Measurements from ENCODE around the gene SLC4A8.
A peak's percentile ranks its signal among the peaks of the same experiment; 100 is the strongest.

SLC4A8 gene

GRCh38 chr12:51525518-51525917 is 100.9 kb downstream of the SLC4A8 start:
- no peak for DNase-seq (ENCODE audit: low read depth in 2 of 2)

DNA sequence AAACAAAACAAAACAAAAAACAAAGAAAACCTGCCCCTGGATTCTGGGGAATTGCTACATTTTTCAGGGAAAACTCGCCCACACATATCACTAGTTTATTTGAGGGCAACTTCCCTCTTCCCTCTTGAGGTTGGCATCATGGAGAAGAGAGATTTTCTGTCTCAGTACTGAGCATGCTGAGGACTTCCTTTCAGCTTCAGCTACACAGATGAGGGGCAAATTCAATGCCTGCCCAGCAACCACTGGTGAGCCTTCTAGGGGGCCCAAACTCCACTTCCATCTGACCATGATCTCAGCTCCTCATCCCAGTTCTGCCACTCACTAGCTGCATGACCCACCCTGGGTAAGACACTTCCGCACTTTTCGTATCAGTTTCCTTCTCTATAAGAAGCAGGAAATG is 103.3 kb downstream of the SLC4A8 start:
- no peak for DNase-seq (ENCODE audit: low read depth in 2 of 2)

GRCh38 chr12:51528852-51529650 is 104.4 kb downstream of the SLC4A8 start:
- no peak for DNase-seq (ENCODE audit: low read depth in 2 of 2)

DNA sequence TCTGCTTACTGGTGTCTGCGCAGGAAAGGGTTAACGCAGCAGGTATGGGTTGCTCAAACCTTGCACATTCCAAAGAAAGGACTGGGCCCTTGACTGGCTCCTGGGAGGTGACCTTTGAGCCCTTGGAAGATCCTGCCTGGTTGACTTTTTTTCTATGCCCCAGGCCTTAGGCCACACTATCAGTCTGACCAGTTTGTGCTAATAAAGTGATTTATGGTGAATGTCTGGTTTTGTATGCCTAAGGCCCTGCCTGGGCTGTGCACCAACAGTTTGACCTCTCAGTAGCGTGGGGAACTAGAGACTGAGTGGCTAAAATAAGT is 105.0 kb downstream of the SLC4A8 start:
- no peak for DNase-seq (ENCODE audit: low read depth in 2 of 2)

GRCh38 chr12:51530208-51530607 is 105.6 kb downstream of the SLC4A8 start:
- DNase-seq (ENCODE audit: low read depth in 2 of 2), result no peak

DNA sequence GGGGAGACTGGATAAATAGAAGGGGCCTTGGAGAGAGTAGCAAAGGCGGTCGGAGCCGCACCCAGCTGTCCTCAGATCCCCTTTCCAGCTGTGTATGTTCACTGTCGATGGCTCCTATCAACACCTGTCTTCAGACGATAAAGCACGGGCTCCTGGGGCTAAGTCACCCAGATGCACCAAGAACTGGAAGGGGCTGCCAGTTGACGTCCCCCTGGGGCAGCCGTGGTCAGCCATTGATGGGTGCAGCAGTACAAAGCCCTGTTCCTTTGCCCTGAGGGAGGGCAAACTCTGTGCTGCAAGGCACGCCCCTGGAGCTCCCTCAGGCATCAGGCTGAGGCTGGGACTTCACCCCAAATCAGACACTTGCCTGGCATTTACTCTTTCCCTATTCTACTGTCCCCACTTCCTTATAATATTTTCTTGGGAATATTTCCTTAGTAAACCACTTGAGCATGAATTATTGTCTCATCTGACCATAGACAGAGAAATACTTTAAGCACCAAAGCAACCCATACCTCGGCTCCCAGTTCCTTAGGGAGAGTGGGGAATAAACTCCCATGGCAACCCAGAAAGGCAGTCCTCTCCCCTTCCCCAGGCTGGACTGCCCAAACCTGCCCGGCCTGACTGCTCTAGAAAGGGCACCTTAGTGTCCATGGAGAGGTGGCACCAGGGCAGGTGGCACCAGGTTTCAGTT is 106.8 kb downstream of the SLC4A8 start:
- DNase-seq (ENCODE audit: low read depth in 2 of 2), result no peak

- peak; percentile 44 to 58 for DNase-seq (ENCODE audit: low read depth in 2 of 2)
These were observed 107.4 kb downstream of the SLC4A8 start for GRCh38 chr12:51531978-51532497.

DNA sequence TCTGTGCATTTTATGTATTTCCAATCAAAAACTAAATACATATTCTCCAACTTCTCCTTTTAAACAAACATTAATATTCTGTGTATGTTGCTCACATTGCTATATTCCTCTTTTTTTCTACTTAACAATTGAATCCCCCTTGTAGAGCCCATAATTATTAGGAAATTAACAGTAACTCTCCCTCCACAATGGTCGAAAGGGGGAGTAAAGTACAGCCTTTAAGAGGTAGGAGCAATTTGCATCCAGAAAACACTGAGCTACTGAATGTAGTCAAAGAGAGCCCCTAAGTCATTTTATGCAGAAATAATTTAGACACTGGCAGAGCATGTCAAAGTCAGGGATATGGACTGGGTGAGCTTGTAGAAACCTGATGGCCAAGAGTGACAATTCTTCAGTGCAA is 109.2 kb downstream of the SLC4A8 start:
- no peak for DNase-seq (ENCODE audit: low read depth in 2 of 2)

- no peak for DNase-seq (ENCODE audit: low read depth in 2 of 2)
These were observed 109.8 kb downstream of the SLC4A8 start for GRCh38 chr12:51534216-51535074.

DNA sequence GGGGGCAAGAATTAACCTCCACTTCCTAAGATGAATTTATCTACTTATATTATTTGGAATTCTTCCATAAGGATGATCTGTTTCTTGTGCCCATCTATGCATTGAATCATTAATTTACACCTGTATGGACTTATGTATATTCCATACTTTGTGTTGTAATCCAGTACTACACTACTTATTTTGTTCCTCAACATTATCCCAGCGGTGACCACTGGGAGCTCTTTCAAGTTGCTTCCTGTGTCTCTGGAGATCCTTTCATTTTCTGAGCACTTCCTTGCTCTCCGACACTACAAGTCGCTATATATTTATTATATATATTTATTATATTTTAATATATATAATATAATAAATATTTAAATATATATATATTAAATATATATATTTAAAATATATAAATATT is 111.5 kb downstream of the SLC4A8 start:
- DNase-seq (ENCODE audit: low read depth in 2 of 2), result no peak

- DNase-seq (ENCODE audit: low read depth in 2 of 2), result no peak
These were observed 113.5 kb downstream of the SLC4A8 start for GRCh38 chr12:51538149-51538548.

GRCh38 chr12:51538599-51538998 is 114.0 kb downstream of the SLC4A8 start:
- DNase-seq (ENCODE audit: low read depth in 2 of 2), result no peak

- no peak for DNase-seq (ENCODE audit: low read depth in 2 of 2)
These were observed 116.4 kb downstream of the SLC4A8 start for GRCh38 chr12:51540996-51541395.

GRCh38 chr12:51546097-51546496 is 121.5 kb downstream of the SLC4A8 start:
- DNase-seq (ENCODE audit: low read depth in 2 of 2), result no peak

- no peak for DNase-seq (ENCODE audit: low read depth in 2 of 2)
These were observed 123.0 kb downstream of the SLC4A8 start for GRCh38 chr12:51547606-51548005.

DNA sequence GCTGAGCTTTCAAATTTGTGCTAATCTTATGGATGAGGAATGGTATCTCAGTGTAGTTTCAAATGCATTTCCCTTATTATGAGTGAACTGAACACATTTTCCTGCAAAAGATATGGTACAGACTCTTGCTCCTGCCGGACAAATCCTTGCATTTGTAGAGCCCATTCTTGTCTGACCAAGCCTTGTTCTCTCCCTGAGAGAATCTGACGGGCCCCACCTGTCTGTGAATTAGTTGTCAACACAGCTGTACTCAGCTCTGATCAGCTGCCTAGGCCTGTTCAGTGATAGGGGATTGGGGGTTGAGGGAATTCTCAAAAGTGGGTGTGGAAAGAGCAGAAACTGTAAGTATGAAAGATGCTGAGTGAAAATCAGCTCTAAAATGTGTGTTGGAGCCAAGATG is 123.6 kb downstream of the SLC4A8 start:
- DNase-seq (ENCODE audit: low read depth in 2 of 2), result no peak

GRCh38 chr12:51549637-51550036 is 125.0 kb downstream of the SLC4A8 start:
- DNase-seq (ENCODE audit: low read depth in 2 of 2), result no peak

Data from activated CD8-positive, alpha-beta memory T cell treated with anti-CD3 and anti-CD28 coated beads for 4 hours (primary cell).